KBM-7 (cell line): Measurements from ENCODE around the gene BACH2.
"Not testable (repeated sequence)": the region's sequence is repeated elsewhere in the genome, so short reads cannot be mapped to it uniquely, and the experiment has no call there.

Experiments used
- DNase-seq: peaks from one replicate; pipeline ENCODE4 v3.0.0-alpha.2; 2015
- in situ Hi-C: fragments of 300-500 bp; cut with MboI; formaldehyde crosslinking; loops from 2 replicates; pipeline ENCODE4 v1.14.3; 2020; ENCODE audit warnings: low sequenced_read_pairs, low pct_unique_long_range_greater_than_20kb, mixed read lengths

BACH2 gene

DNA sequence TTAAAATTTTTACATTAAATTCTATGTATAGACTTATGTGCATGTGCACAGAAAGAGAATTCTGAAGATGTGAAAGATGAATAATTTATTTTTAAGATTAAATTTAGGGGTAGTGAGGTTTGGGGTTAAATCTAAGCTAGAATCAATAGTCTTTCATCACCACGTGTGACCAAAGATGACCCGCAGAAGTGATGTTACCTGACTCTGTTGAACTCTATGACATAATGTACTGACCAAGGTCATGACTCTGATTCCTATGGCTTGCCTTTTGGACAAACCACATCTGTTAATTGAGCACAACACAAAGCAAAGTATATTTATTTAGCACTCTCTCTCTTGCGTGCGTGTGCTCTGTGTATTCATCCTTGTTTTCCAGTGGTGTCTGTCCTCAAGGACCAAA lies 150.6 kb downstream of the BACH2 start:
- no peak for DNase-seq
- in situ Hi-C loops = no loop called here

DNA sequence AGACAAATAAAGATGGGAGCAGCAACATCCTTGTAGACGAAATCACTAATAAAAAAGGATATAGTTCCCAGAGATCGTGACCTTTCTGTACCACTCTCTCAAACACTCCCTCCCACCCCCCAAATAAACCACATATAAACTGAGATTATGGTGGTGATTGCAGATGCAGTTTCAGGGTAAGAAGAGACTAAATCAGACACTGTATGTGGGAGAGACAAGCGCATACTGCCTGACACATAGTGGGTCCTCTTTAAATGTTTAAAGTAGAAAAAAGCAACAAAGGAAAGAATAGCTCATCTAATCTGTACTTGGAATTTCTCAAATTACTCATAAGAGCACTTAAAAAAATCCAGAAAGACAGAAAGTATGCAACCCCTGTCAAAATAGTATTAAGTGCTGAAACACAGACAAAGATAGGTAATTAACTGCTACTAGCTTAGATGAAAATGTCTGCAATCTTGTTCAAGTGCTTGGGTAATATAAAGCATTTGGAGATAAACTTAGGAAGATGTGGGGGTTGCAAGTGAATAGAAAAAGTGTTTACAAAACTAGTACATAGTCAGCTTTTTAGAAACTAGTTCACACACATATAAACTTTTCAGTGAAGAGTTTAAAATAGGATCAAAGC lies 151.6 kb downstream of the BACH2 start:
- no peak for DNase-seq
- in situ Hi-C loops = no loop called here

- in situ Hi-C loops = no loop called here
Observed at GRCh38 chr6:90144396-90144795, 152.2 kb downstream of the BACH2 start.

DNA sequence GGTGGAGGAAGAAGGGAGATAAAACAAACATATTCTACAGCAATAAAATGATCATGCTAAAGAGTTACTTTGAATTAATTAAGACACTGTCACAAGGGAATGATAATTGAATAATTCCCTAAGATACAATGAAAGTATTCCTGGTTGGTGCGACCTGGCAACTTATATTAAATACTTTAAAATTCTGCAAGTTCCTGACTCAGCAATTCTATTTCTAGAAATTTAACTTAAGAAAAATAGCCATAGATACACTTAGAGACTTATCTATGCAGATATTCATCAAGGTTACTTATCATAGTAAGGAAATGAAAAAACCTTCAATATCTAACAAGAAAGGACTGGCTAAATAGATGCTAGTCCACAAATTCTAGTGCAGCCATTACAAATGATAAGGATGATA lies 156.0 kb downstream of the BACH2 start:
- in situ Hi-C loops = no loop called here

More at GRCh38 chr6:90144396-90144795, 152.2 kb downstream of the BACH2 start:
- no peak for DNase-seq

DNA sequence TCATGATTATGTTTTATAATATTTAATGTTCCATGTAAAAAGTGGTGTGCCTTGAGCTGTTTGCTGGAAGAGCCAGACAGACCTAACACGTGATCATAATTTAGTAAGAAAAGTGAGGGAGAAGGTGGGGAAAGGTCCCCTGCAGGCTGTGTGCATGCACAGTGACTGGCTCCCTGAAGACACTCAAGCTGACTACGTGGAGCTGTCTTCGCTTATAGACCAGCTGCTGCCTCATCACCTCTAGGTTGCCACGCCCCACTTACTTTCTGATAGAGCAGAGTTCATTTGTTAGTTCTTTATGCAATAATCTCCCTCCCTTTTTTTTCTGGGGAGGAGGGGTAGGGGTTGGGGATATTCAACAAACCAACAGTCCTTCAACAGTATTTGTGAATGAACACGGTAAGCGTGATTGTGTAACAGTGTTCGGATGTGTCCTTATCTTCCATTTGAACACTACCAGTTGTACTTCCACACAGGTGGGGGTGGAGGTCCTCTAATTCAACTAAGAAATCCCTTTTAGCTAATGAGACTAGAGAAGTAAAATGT lies 157.3 kb downstream of the BACH2 start:
- in situ Hi-C loops = no loop called here
- no peak for DNase-seq

More for the DNA sequence above, 156.0 kb downstream of the BACH2 start:
- no peak for DNase-seq

- in situ Hi-C loops = no loop called here
- no peak for DNase-seq
Observed at GRCh38 chr6:90136837-90137568, 159.6 kb downstream of the BACH2 start.

GRCh38 chr6:90136176-90136575 lies 160.5 kb downstream of the BACH2 start:
- in situ Hi-C loops = no loop called here
- DNase-seq = no peak

DNA sequence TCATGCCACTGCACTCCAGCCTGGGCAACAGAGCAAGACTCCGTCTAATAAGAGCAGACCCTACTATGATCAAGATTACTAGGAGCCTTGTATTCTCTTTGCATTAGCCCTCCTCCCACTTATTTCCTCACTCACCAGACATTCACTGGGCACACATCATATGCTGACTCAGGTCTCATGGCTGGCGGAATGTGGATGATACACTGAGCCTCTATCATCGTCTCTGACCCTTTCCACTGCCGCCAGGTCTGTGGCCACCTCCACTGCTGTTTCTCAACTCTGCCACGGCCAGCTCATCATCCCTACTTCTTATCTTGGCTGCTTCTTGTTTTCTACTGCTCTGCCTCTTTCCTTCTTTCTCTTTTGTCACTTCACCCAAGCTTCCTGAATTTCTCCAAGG lies 161.0 kb downstream of the BACH2 start:
- in situ Hi-C loops = no loop called here
- DNase-seq = no peak

DNA sequence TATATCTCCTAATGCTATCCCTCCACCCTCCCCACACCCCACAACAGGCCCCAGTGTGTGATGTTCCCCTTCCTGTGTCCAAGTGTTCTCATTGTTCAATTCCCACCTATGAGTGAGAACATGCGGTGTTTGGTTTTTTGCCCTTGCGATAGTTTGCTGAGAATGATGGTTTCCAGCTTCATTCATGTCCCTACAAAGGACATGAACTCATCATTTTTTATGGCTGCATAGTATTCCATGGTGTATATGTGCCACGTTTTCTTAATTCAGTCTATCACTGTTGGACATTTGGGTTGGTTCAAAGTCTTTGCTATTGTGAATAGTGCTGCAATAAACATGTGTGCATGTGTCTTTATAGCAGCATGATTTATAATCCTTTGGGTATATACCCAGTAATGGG lies 163.0 kb downstream of the BACH2 start:
- in situ Hi-C loops, DNase-seq: not testable (repeated sequence)

DNA sequence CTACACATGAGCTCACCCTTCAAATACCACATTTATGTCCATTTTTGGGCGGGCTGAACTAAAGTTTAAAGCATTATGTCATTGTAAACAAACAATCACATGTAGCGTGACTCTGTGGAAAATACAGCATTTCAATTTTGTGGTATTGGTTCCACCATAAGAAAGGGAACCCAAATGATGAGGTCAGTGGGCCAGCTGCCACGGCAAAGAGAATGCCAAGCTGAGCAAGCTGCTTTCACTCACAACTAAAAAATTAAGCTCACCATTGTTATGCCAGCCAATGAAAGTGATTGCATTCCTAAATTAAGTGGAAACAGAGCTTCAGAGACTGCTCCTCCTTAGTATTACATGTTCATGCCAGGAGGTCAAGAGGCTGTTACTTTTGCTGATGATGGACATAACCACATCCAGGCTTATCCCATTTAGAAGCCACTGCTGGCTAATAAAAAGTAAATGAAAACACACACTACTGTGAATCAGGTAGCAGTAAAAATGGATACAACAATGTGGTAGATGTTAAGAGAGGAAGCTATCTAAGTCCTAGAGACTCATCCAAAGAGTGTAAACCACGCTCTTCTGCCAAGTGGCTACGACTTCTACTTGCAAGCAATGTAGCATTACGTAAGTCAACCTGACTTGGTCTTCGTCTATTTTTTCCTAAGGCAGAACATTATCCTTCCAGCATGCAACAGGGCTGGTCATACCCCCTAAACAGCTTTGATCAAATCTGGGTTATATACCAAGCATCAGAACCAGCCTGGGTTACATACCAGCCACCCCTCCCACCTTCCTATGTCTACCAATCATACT lies 164.8 kb downstream of the BACH2 start:
- in situ Hi-C loops = no loop called here
- DNase-seq = no peak

GRCh38 chr6:90131125-90131524 lies 165.5 kb downstream of the BACH2 start:
- no peak for DNase-seq
- in situ Hi-C loops = no loop called here

- DNase-seq, in situ Hi-C loops: not testable (repeated sequence)
Observed at GRCh38 chr6:90128687-90129086, 168.0 kb downstream of the BACH2 start.

GRCh38 chr6:90127595-90127994 lies 169.0 kb downstream of the BACH2 start:
- in situ Hi-C loops = no loop called here
- DNase-seq = no peak

- in situ Hi-C loops = no loop called here
- DNase-seq = no peak
Observed at GRCh38 chr6:90126839-90127238, 169.8 kb downstream of the BACH2 start.

- in situ Hi-C loops = no loop called here
- no peak for DNase-seq
Observed at GRCh38 chr6:90126181-90126580, 170.5 kb downstream of the BACH2 start.

GRCh38 chr6:90124874-90125510 lies 171.7 kb downstream of the BACH2 start:
- DNase-seq = no peak
- in situ Hi-C loops = no loop called here

GRCh38 chr6:90123831-90124230 lies 172.8 kb downstream of the BACH2 start:
- DNase-seq = no peak
- in situ Hi-C loops = no loop called here

DNA sequence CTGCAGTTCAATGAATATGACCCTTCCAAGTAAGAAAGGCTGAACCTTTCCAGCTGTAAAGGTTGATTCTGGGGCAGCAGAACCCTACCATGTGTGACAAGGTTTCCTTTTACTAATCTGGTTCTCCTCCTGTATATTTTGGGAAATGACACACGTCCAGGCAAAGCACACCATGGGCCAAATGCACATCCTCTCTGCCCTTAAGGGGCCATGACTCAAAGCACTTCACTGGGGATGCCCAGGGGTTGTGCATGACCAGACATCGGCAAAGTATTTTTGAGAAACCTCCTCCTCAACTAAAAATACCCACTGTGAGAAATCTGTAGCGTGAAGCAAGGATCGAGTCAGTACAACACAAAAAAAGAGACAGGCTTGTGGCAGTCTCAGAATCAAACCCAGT lies 174.7 kb downstream of the BACH2 start:
- no peak for DNase-seq
- in situ Hi-C loops = no loop called here

DNA sequence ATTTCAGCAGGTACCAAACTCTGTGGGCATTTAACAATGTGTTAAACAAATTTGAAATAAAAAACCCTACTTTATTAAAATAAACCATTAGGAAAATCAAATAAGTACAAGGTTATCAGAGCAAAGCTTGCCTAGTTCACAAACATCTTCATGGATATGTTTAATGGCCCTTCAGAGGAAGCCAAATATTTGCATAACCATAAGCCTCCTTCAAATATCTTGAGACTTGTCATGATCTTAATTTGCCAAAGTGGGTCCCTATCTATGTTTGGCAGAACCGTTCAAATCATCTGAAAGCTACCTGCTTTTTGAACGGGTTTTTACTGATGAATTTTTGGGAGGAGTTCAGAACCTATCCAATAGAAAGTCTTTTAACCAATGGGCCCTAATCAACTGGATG lies 176.3 kb downstream of the BACH2 start:
- DNase-seq = no peak
- in situ Hi-C loops = no loop called here
